ENCODE measurements around the gene HID1.

GRCh38 chr17:74941128-74941725 lies 31.3 kb downstream of the HID1 start:
- TF ChIP-seq CTCF (IDR thresholded peaks at IDR 0.05; ENCODE audit: low read length) (no peak), EZH2 (optimal IDR thresholded peaks at IDR 0.05; ENCODE audit: low read depth, low read length) (no peak), EZH2phosphoT487 (IDR thresholded peaks at IDR 0.05; ENCODE audit: low read length) (no peak)
